CD14-positive monocyte (primary cell): ENCODE results near the gene C4orf33. TPM values are rescaled to one million over a fixed set of nuclear protein-coding genes. Genes with fewer than 3 reads are reported as not detected.

Source experiments
- DNase-seq, 3 donors: peaks; one replicate each; pipeline ENCODE4 v3.0.0-alpha.2; 2011 to 2022
- H2AFZ ChIP-seq: 2 replicates; pipeline ENCODE4 v1.6.0; 2012; ENCODE audit warnings: mild to moderate bottlenecking, low read depth, low read length, inconsistent platforms; ENCODE audit not compliant: insufficient read depth, poor library complexity, severe bottlenecking
- H3K27ac ChIP-seq, 2 donors: 1 replicate in 1 of 2; 2 replicates in 1 of 2; pipeline ENCODE4 v1.5.1; 2012 to 2013; ENCODE audit warnings: low read length in 2 of 2, control low read depth in 1 of 2, inconsistent platforms in 1 of 2, low read depth in 1 of 2, mild to moderate bottlenecking in 1 of 2
- H3K27me3 ChIP-seq, 2 donors: one replicate each; pipeline versions ENCODE4 v1.6.0 to v1.6.1; 2011 to 2013; ENCODE audit warnings: low read length in 2 of 2; ENCODE audit not compliant: control insufficient read depth in 2 of 2, insufficient read depth in 2 of 2
- H3K36me3 ChIP-seq, 2 donors: replicated peaks in 1 of 2; 1 replicate in 1 of 2; 2 replicates in 1 of 2; pipeline versions ENCODE4 v1.5.1 to v1.6.1; 2012 to 2013; ENCODE audit warnings: low read length in 2 of 2, control low read depth in 1 of 2, inconsistent platforms in 1 of 2, mild to moderate bottlenecking in 1 of 2; ENCODE audit not compliant: insufficient read depth in 2 of 2, control insufficient read depth in 1 of 2
- H3K4me1 ChIP-seq, 2 donors: 1 replicate in 1 of 2; 2 replicates in 1 of 2; pipeline versions ENCODE4 v1.5.1 to v1.6.1; 2012 to 2013; ENCODE audit warnings: low read length in 2 of 2, control low read depth in 1 of 2, inconsistent platforms in 1 of 2, mild to moderate bottlenecking in 1 of 2, moderate library complexity in 1 of 2; ENCODE audit not compliant: insufficient read depth in 2 of 2, control insufficient read depth in 1 of 2
- H3K4me2 ChIP-seq: replicated peaks from 2 replicates; pipeline ENCODE3; 2012; ENCODE audit warnings: low read length, moderate library complexity, mild to moderate bottlenecking; ENCODE audit not compliant: poor library complexity, severe bottlenecking; ENCODE audit errors: extremely low read depth
- H3K4me3 ChIP-seq, 3 experiments: fragments of 200-600 bp in 1 of 3; sonication (generic) in 1 of 3; replicated peaks in 1 of 3; 1 replicate in 2 of 3; 2 replicates in 1 of 3; pipeline ENCODE4 v1.5.1; 2011 to 2013; ENCODE audit warnings: low read length in 3 of 3, mild to moderate bottlenecking in 3 of 3, control low read depth in 2 of 3, low read depth in 2 of 3, inconsistent platforms in 1 of 3, moderate library complexity in 1 of 3
- H3K79me2 ChIP-seq: 2 replicates; pipeline ENCODE4 v1.6.0; 2012; ENCODE audit warnings: mild to moderate bottlenecking, control low read depth, inconsistent platforms, low read length, moderate library complexity; ENCODE audit not compliant: insufficient read depth
- H3K9ac ChIP-seq: 2 replicates; pipeline ENCODE4 v1.6.0; 2017; ENCODE audit warnings: low read length, mild to moderate bottlenecking; ENCODE audit not compliant: insufficient read depth, poor library complexity, severe bottlenecking
- H3K9me3 ChIP-seq, 2 donors: replicated peaks in 1 of 2; 1 replicate in 1 of 2; 2 replicates in 1 of 2; pipeline versions ENCODE4 v1.5.1 to v1.6.1; 2012 to 2013; ENCODE audit warnings: low read length in 2 of 2, control low read depth in 1 of 2; ENCODE audit not compliant: control insufficient read depth in 1 of 2, insufficient read depth in 1 of 2
- H4K20me1 ChIP-seq: 2 replicates; pipeline ENCODE4 v1.6.0; 2012; ENCODE audit warnings: mild to moderate bottlenecking, low read length, control low read depth, moderate library complexity; ENCODE audit not compliant: insufficient read depth
- H3K27ac Mint-ChIP-seq, 7 donors: one replicate each; pipeline ENCODE4 v1.8.0; 2020; ENCODE audit warnings: mild to moderate bottlenecking in 7 of 7, mixed read lengths in 7 of 7, moderate library complexity in 6 of 7, inconsistent platforms in 2 of 7
- H3K27me3 Mint-ChIP-seq, 3 donors: one replicate each; pipeline ENCODE4 v1.8.0; 2021 to 2022; ENCODE audit warnings: low read depth in 3 of 3, mild to moderate bottlenecking in 3 of 3, mixed read lengths in 3 of 3, moderate library complexity in 3 of 3, inconsistent platforms in 1 of 3
- H3K36me3 Mint-ChIP-seq, 2 donors: one replicate each; pipeline ENCODE4 v1.8.0; 2020; ENCODE audit warnings: mixed read lengths in 2 of 2, inconsistent platforms in 1 of 2, mild to moderate bottlenecking in 1 of 2
- H3K4me1 Mint-ChIP-seq: one replicate; pipeline ENCODE4 v1.8.0; 2020; ENCODE audit warnings: mild to moderate bottlenecking, mixed read lengths
- H3K4me3 Mint-ChIP-seq, 2 donors: one replicate each; pipeline ENCODE4 v1.8.0; 2020; ENCODE audit warnings: mild to moderate bottlenecking in 2 of 2, mixed read lengths in 2 of 2, moderate library complexity in 1 of 2
- H3K9me3 Mint-ChIP-seq, 7 donors: one replicate each; pipeline ENCODE4 v1.8.0; 2020 to 2022; ENCODE audit warnings: mixed read lengths in 7 of 7, mild to moderate bottlenecking in 6 of 7, moderate library complexity in 6 of 7, inconsistent platforms in 2 of 7
- CTCF ChIP-seq: fragments of 200-600 bp; IDR thresholded peaks from one replicate; pipeline ENCODE4 v1.8.0; 2022; ENCODE audit warnings: antibody characterized with exemption, mild to moderate bottlenecking
- WGBS: methylation state at CpG from one replicate; pipeline ENCODE4 v1.1.5; 2013; ENCODE audit warnings: missing lambda C conversion rate; ENCODE audit not compliant: insufficient coverage; 5-methylcytosine and 5-hydroxymethylcytosine counted together
- intact Hi-C, 2 donors: fragments of 100-400 bp; cut with micrococcal nuclease; formaldehyde crosslinking; loops; one replicate each; pipeline versions ENCODE4 v1.15.0 to v1.15.1; 2023
- polyA plus RNA-seq, 3 donors: library from polyadenylated mRNA; depleted of rRNA in 1 of 3; unstranded in 2 of 3; stranded (reverse) in 1 of 3; fragments of 300-500 nt in 2 of 3; fragments of >200 nt in 1 of 3; fragmentation: Illumina TruSeq in 2 of 3; gene quantifications; 1 replicate in 2 of 3; 2 replicates in 1 of 3; pipeline ENCODE4 v1.2.3, GENCODE V29; 2012 to 2021

Gene C4orf33
- polyA plus RNA-seq, 3 donors: 16.6 to 33.0 (median 28.2) TPM

- Mint-ChIP-seq H3K9me3 (peaks cover 0 to 2% (median 0%) of the 10 kb centered on the region in 7 donors), H3K36me3 (no peaks in the 10 kb centered on the region), H3K27me3 (peaks cover 1 to 17% (median 8%) of the 10 kb centered on the region in 3 donors), H3K4me1 (no peaks in the 10 kb centered on the region), H3K27ac (no peak overlapping the region), H3K4me3 (no peak overlapping the region)
- Histone ChIP-seq H4K20me1 (no peaks in the 10 kb centered on the region), H3K27ac (no peak overlapping the region), H3K36me3 (no peaks in the 10 kb centered on the region), H3K9me3 (no peaks in the 10 kb centered on the region), H3K4me1 (no peaks in the 10 kb centered on the region), H3K4me3 (no peak overlapping the region), H3K79me2 (no peaks in the 10 kb centered on the region), H3K4me2 (no peak overlapping the region), H2AFZ (no peak overlapping the region), H3K9ac (no peak overlapping the region), H3K27me3 (no peaks in the 10 kb centered on the region)
- no CpG with 5 or more reads among the region's 1 CpG for WGBS
- no peak for TF ChIP-seq CTCF
- intact Hi-C loops: no loop called here
- no peak for DNase-seq
Measured at GRCh38 chr4:129153700-129154099, 57.7 kb downstream of the C4orf33 start.

GRCh38 chr4:129162450-129162849 is 66.5 kb downstream of the C4orf33 start:
- Histone ChIP-seq H3K4me2 (no peak overlapping the region), H2AFZ (no peak overlapping the region), H3K4me1 (no peaks in the 10 kb centered on the region), H3K9ac (no peak overlapping the region), H3K36me3 (no peaks in the 10 kb centered on the region), H3K79me2 (no peaks in the 10 kb centered on the region), H3K9me3 (no peaks in the 10 kb centered on the region), H3K4me3 (no peak overlapping the region), H3K27ac (no peak overlapping the region), H3K27me3 (peaks cover 0 to 2% of the 10 kb centered on the region in 2 donors), H4K20me1 (no peaks in the 10 kb centered on the region)
- Mint-ChIP-seq H3K36me3 (no peaks in the 10 kb centered on the region), H3K9me3 (peaks cover 0 to 4% (median 0%) of the 10 kb centered on the region in 7 donors), H3K27me3 (peaks cover 3 to 10% (median 6%) of the 10 kb centered on the region in 3 donors), H3K4me3 (no peak overlapping the region), H3K4me1 (peaks cover 3% of the 10 kb centered on the region), H3K27ac (no peak overlapping the region)
- intact Hi-C loops: no loop called here
- DNase-seq: no peak
- no peak for TF ChIP-seq CTCF
